Osteoblast (primary cell): ENCODE data around the gene PRCD. TPM values are rescaled to one million over a fixed set of nuclear protein-coding genes. Genes with fewer than 3 reads are reported as not detected.

ENCODE experiments used
- DNase-seq: peaks from one replicate; pipeline ENCODE4 v3.0.0; 2011; ENCODE audit warnings: low spot score, mixed read lengths; ENCODE audit not compliant: insufficient read length; ENCODE audit errors: missing footprints
- H2AFZ ChIP-seq: 2 replicates; pipeline ENCODE4 v1.6.0; 2011; ENCODE audit warnings: mild to moderate bottlenecking, low read length
- H3K27ac ChIP-seq: 2 replicates; pipeline ENCODE4 v1.5.1; 2011; ENCODE audit warnings: mild to moderate bottlenecking, low read depth, low read length, moderate library complexity
- H3K27me3 ChIP-seq: 2 replicates; pipeline ENCODE4 v1.6.0; 2012; ENCODE audit warnings: mild to moderate bottlenecking, control low read depth, inconsistent platforms, low read length, moderate library complexity; ENCODE audit not compliant: insufficient read depth
- H3K36me3 ChIP-seq: 2 replicates; pipeline ENCODE4 v1.5.1; 2011; ENCODE audit warnings: mild to moderate bottlenecking, low read length, control low read depth, moderate library complexity; ENCODE audit not compliant: insufficient read depth
- H3K4me1 ChIP-seq: 2 replicates; pipeline ENCODE4 v1.5.1; 2011; ENCODE audit warnings: mild to moderate bottlenecking, low read length, control low read depth, moderate library complexity; ENCODE audit not compliant: insufficient read depth
- H3K4me2 ChIP-seq: 2 replicates; pipeline ENCODE4 v1.6.0; 2011; ENCODE audit warnings: mild to moderate bottlenecking, low read length; ENCODE audit not compliant: insufficient read depth
- H3K4me3 ChIP-seq: fragments of 200-600 bp; sonication (generic); 3 replicates; pipeline ENCODE4 v1.5.1; 2012; ENCODE audit warnings: mild to moderate bottlenecking, low read length, inconsistent platforms; ENCODE audit not compliant: insufficient read depth
- H3K79me2 ChIP-seq: 2 replicates; pipeline ENCODE4 v1.6.0; 2012; ENCODE audit warnings: mild to moderate bottlenecking, low read length, control low read depth, inconsistent platforms; ENCODE audit not compliant: insufficient read depth
- H3K9me3 ChIP-seq: 2 replicates; pipeline ENCODE4 v1.5.1; 2011; ENCODE audit warnings: low read depth, low read length, control low read depth
- H4K20me1 ChIP-seq: 2 replicates; pipeline ENCODE4 v1.6.0; 2012; ENCODE audit warnings: mild to moderate bottlenecking, low read length, control low read depth; ENCODE audit not compliant: insufficient read depth
- total RNA-seq: library from RNA; depleted of rRNA; stranded (reverse); fragments of >200 nt; gene quantifications from 2 replicates; pipeline ENCODE4 v1.2.3, GENCODE V29; 2012
- TF ChIP-seq, protein P1 (sequence below): IDR thresholded peaks from 2 replicates; pipeline ENCODE4 v1.5.1; 2011; ENCODE audit warnings: mild to moderate bottlenecking, low read depth, low read length, moderate library complexity; ENCODE audit errors: extremely low read depth

The PRCD gene
- total RNA-seq, 1 donor, result 4.0 TPM

GRCh38 chr17:76540381-76541300 lies 797 bp downstream of the PRCD start:
- TF ChIP-seq, protein P1, sequence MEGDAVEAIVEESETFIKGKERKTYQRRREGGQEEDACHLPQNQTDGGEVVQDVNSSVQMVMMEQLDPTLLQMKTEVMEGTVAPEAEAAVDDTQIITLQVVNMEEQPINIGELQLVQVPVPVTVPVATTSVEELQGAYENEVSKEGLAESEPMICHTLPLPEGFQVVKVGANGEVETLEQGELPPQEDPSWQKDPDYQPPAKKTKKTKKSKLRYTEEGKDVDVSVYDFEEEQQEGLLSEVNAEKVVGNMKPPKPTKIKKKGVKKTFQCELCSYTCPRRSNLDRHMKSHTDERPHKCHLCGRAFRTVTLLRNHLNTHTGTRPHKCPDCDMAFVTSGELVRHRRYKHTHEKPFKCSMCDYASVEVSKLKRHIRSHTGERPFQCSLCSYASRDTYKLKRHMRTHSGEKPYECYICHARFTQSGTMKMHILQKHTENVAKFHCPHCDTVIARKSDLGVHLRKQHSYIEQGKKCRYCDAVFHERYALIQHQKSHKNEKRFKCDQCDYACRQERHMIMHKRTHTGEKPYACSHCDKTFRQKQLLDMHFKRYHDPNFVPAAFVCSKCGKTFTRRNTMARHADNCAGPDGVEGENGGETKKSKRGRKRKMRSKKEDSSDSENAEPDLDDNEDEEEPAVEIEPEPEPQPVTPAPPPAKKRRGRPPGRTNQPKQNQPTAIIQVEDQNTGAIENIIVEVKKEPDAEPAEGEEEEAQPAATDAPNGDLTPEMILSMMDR, result peak; percentile 17
- Histone ChIP-seq H3K36me3 (no peaks in the 10 kb centered on the region), H3K9me3 (no peaks in the 10 kb centered on the region), H2AFZ (peak overlapping the region; percentile 94), H3K27me3 (peaks cover 24% of the 10 kb centered on the region), H3K27ac (peak overlapping the region; percentile 69), H3K4me2 (peak overlapping the region; percentile 88), H4K20me1 (no peaks in the 10 kb centered on the region), H3K79me2 (peaks cover 2% of the 10 kb centered on the region), H3K4me1 (peaks cover 15% of the 10 kb centered on the region), H3K4me3 (peak overlapping the region; percentile 72)
- peak; percentile 100 for DNase-seq

DNA sequence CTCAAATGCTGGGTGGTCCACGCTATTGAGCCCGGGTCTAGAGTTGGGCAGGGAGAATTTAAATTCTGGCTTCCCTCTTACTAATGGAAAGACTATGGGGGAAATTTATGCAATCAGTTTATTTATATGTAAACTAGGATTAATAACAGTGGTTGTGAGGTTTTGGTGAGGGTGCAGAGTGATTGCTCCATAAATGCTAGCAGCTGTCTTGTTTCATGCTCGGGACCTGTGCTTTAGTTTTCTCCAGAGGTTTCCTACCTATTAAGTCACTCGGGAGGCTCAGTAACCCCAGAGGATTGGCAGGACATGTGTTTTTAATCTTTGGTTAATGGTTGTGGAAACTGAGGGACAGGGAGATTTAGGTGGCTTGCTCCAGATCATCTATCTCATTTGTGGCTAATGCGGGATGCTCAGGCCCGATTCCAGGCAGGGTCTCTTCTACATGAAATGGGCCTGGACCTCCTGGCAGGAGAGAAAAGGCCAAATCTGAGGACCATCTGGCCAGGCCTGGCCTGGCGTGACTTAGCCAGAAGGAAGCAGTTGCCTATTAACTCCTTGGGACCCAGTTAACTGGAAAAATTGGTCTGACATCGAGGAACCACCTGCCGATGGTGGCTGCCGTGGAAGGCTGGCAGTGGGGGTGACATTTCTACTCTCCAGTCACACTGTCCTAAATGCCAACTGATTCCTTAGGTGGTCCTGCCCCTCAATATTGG lies 2.1 kb downstream of the PRCD start:
- DNase-seq, result peak; percentile 64
- peaks cover 19% of the 10 kb centered on the region for H3K27me3 ChIP-seq
- TF ChIP-seq, protein P1, result no peak

DNA sequence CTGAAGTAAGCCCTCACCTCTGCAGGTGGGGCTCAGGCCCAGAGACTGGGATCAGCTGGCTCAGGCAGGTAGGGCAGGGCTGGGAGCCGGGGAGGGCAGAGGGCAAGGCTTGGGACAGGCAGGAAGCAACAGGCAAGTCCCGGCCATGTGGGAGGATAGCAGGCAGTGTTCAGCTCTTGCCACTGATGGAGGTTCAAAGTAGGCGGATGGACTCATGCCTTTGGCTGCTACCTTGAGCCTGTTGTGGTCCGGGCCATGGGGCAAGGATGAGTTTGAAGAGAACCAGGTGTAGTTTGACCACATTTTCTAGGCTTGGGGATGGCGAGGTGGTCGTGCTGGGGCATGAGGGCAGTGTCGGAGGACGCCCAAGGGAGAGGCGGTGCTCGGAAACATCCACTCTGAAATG lies 2.7 kb downstream of the PRCD start:
- TF ChIP-seq, protein P1, result no peak

More for the DNA sequence above, 2.1 kb downstream of the PRCD start:
- no peaks in the 10 kb centered on the region for H3K36me3 ChIP-seq
- H2AFZ ChIP-seq, result no peak overlapping the region
- no peaks in the 10 kb centered on the region for H3K79me2 ChIP-seq
- H3K4me2 ChIP-seq, result no peak overlapping the region
- no peaks in the 10 kb centered on the region for H3K9me3 ChIP-seq
- H3K27ac ChIP-seq, result no peak overlapping the region
- H3K4me3 ChIP-seq, result no peak overlapping the region
- no peaks in the 10 kb centered on the region for H4K20me1 ChIP-seq
- H3K4me1 ChIP-seq, result peaks cover 24% of the 10 kb centered on the region

DNA sequence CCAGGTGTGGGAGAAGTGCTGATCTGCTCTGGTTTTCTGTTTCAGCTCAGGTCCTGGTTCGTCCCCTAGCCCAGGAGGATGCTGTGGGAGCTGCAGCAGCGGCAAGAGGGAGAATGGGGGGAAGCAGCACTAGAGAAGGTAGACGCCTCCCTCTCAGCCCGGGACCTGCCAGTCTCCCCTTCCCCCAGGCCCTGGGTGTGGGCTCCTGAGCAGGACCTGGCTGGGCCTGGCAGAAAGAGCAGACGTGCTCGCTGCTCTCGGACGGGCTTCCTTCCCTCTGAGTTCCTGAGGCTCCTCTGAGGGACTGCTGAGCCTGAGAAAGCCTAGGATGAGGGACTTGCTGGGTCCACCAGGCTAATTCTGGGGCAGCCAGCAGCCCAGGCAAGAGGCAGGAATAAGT lies 3.1 kb downstream of the PRCD start:
- Histone ChIP-seq H3K4me2 (no peak overlapping the region), H3K9me3 (no peaks in the 10 kb centered on the region), H3K27ac (no peak overlapping the region), H2AFZ (no peak overlapping the region), H3K27me3 (peaks cover 14% of the 10 kb centered on the region), H3K36me3 (no peaks in the 10 kb centered on the region), H4K20me1 (no peaks in the 10 kb centered on the region), H3K4me1 (peaks cover 29% of the 10 kb centered on the region), H3K79me2 (no peaks in the 10 kb centered on the region), H3K4me3 (no peak overlapping the region)
- peak; percentile 31 for DNase-seq
- TF ChIP-seq, protein P1, result no peak

More for the DNA sequence above, 2.7 kb downstream of the PRCD start:
- H3K27me3 ChIP-seq, result peaks cover 15% of the 10 kb centered on the region
- H3K79me2 ChIP-seq, result no peaks in the 10 kb centered on the region
- no peaks in the 10 kb centered on the region for H4K20me1 ChIP-seq
- H2AFZ ChIP-seq, result no peak overlapping the region
- no peak overlapping the region for H3K4me2 ChIP-seq
- H3K4me1 ChIP-seq, result peaks cover 29% of the 10 kb centered on the region
- no peaks in the 10 kb centered on the region for H3K36me3 ChIP-seq
- no peak overlapping the region for H3K27ac ChIP-seq
- no peak overlapping the region for H3K4me3 ChIP-seq
- DNase-seq, result peak; percentile 13
- no peaks in the 10 kb centered on the region for H3K9me3 ChIP-seq
